GOT3 (cell line): ENCODE data around the gene LRRC56.

Experiments
- DNase-seq: peaks from one replicate; lab custom pipeline; 2025; ENCODE audit warnings: mixed read lengths; lab: John Stamatoyannopoulos, UW

The LRRC56 gene

GRCh38 chr11:536841-537621 lies at the start of gene LRRC56:
LRRC56 (plus strand) TSS chr11:537527; CDS start chr11:540685, 3,158 bp downstream.
- DNase-seq, result no peak

GRCh38 chr11:487571-488021 lies 49.7 kb upstream of the LRRC56 start:
- no peak for DNase-seq

- no peak for DNase-seq
These were observed 49.3 kb upstream of the LRRC56 start for GRCh38 chr11:488062-488461.

- DNase-seq, result no peak
These were observed 48.7 kb upstream of the LRRC56 start for GRCh38 chr11:488579-488978.

- DNase-seq, result no peak
These were observed 48.3 kb upstream of the LRRC56 start for GRCh38 chr11:488992-489391.

GRCh38 chr11:489610-490185 lies 47.6 kb upstream of the LRRC56 start:
- DNase-seq, result no peak

GRCh38 chr11:490186-490929 lies 47.0 kb upstream of the LRRC56 start:
- DNase-seq, result no peak

- no peak for DNase-seq
These were observed 46.4 kb upstream of the LRRC56 start for GRCh38 chr11:490930-491260.

GRCh38 chr11:491358-491757 lies 46.0 kb upstream of the LRRC56 start:
- DNase-seq, result no peak

- no peak for DNase-seq
These were observed 44.7 kb upstream of the LRRC56 start for GRCh38 chr11:492427-493226.

- DNase-seq, result no peak
These were observed 42.4 kb upstream of the LRRC56 start for GRCh38 chr11:494761-495536.

- no peak for DNase-seq
These were observed 41.8 kb upstream of the LRRC56 start for GRCh38 chr11:495537-495931.

- DNase-seq, result no peak
These were observed 40.3 kb upstream of the LRRC56 start for GRCh38 chr11:496834-497564.

- no peak for DNase-seq
These were observed 39.6 kb upstream of the LRRC56 start for GRCh38 chr11:497565-498296.

- DNase-seq, result no peak
These were observed 38.8 kb upstream of the LRRC56 start for GRCh38 chr11:498297-499181.

GRCh38 chr11:499201-500076 lies 37.9 kb upstream of the LRRC56 start:
- no peak for DNase-seq

GRCh38 chr11:501001-501682 lies 36.2 kb upstream of the LRRC56 start:
- no peak for DNase-seq
